B cell (primary cell): Measurements from ENCODE around the gene NCCRP1. TPM values are rescaled to one million over a fixed set of nuclear protein-coding genes. Genes with fewer than 3 reads are reported as not detected.

Experiments
- ATAC-seq: fragments of 200-7000 bp; cut with Tn5 transposase; one replicate; pipeline ENCODE4 v1.10.0; 2021; ENCODE audit warnings: low read depth, mild to moderate bottlenecking, moderate number of reproducible peaks, moderate library complexity
- CTCF ChIA-PET: fragments of 350-600 bp; sonication (Branson Sonifier 250); formaldehyde crosslinking; loops from one replicate; lab custom pipeline; 2021; ENCODE audit warnings: antibody characterized with exemption, inconsistent platforms; lab: Charles Lee
- POLR2A ChIA-PET: fragments of 350-600 bp; sonication (Branson Sonifier 250); formaldehyde crosslinking; loops from one replicate; lab custom pipeline; 2021; ENCODE audit warnings: antibody characterized with exemption; lab: Charles Lee
- DNase-seq: peaks from one replicate; pipeline ENCODE4 v3.0.0; 2013
- H2AFZ ChIP-seq: 2 replicates; pipeline ENCODE4 v1.6.1; 2012; ENCODE audit warnings: mild to moderate bottlenecking, low read depth, low read length; ENCODE audit not compliant: insufficient read depth, poor library complexity, severe bottlenecking
- H3K27ac ChIP-seq, 2 donors: 1 replicate in 1 of 2; 2 replicates in 1 of 2; pipeline ENCODE4 v1.5.1; 2012 to 2013; ENCODE audit warnings: low read length in 2 of 2, mild to moderate bottlenecking in 2 of 2, moderate library complexity in 1 of 2
- H3K27me3 ChIP-seq, 4 experiments: fragments of 200-600 bp in 1 of 4; sonication (generic) in 1 of 4; replicated peaks in 1 of 4; 1 replicate in 2 of 4; 2 replicates in 2 of 4; pipeline versions ENCODE4 v1.6.1 to v1.7.0; 2013 to 2016; ENCODE audit warnings: low read length in 3 of 4, mild to moderate bottlenecking in 2 of 4, mixed read lengths in 1 of 4, moderate library complexity in 1 of 4; ENCODE audit not compliant: insufficient read depth in 4 of 4, control insufficient read depth in 3 of 4; ENCODE audit errors: control extremely low read depth in 1 of 4
- H3K36me3 ChIP-seq, 2 experiments: replicated peaks in 1 of 2; 1 replicate in 1 of 2; 2 replicates in 1 of 2; pipeline versions ENCODE4 v1.6.1 to v1.7.1; 2013; ENCODE audit warnings: low read length in 1 of 2; ENCODE audit not compliant: insufficient read depth in 2 of 2, control insufficient read depth in 1 of 2; ENCODE audit errors: control extremely low read depth in 1 of 2, extremely low read depth in 1 of 2
- H3K4me1 ChIP-seq, 2 donors: fragments of 200-600 bp in 1 of 2; sonication (generic) in 1 of 2; 1 replicate in 1 of 2; 2 replicates in 1 of 2; pipeline versions ENCODE4 v1.5.1 to v1.6.1; 2013 to 2017; ENCODE audit warnings: low read length in 2 of 2; ENCODE audit not compliant: control insufficient read depth in 2 of 2, insufficient read depth in 2 of 2
- H3K4me2 ChIP-seq: replicated peaks from 2 replicates; pipeline ENCODE3; 2012; ENCODE audit warnings: mild to moderate bottlenecking, low read depth, low read length; ENCODE audit not compliant: poor library complexity, severe bottlenecking
- H3K4me3 ChIP-seq, 5 experiments: fragments of 200-600 bp in 1 of 5; sonication (generic) in 1 of 5; 1 replicate in 3 of 5; 2 replicates in 2 of 5; pipeline versions ENCODE4 v1.5.1 to v1.7.0; 2011 to 2016; ENCODE audit warnings: low read length in 4 of 5, mild to moderate bottlenecking in 4 of 5, low read depth in 2 of 5, control low read depth in 1 of 5, moderate library complexity in 1 of 5; ENCODE audit not compliant: insufficient read depth in 1 of 5; ENCODE audit errors: control extremely low read depth in 1 of 5, extremely low read depth in 1 of 5
- H3K79me2 ChIP-seq: fragments of 200-600 bp; sonication (generic); one replicate; pipeline ENCODE4 v1.6.0; 2016; ENCODE audit warnings: low read length; ENCODE audit not compliant: control insufficient read depth, insufficient read depth
- H3K9ac ChIP-seq: fragments of 200-600 bp; sonication (generic); 2 replicates; pipeline ENCODE4 v1.6.1; 2017; ENCODE audit warnings: mild to moderate bottlenecking, low read length, moderate library complexity
- H3K9me3 ChIP-seq, 3 donors: one replicate each; pipeline versions ENCODE4 v1.6.1 to v1.7.1; 2013; ENCODE audit warnings: low read length in 2 of 3; ENCODE audit not compliant: control insufficient read depth in 2 of 3, insufficient read depth in 1 of 3; ENCODE audit errors: control extremely low read depth in 1 of 3
- H4K20me1 ChIP-seq: 2 replicates; pipeline ENCODE4 v1.6.0; 2012; ENCODE audit warnings: mild to moderate bottlenecking, low read length; ENCODE audit not compliant: insufficient read depth, control insufficient read depth, poor library complexity, severe bottlenecking
- H3K27ac Mint-ChIP-seq: one replicate; pipeline ENCODE4 v1.8.0; 2021; ENCODE audit warnings: mixed read lengths
- H3K27me3 Mint-ChIP-seq: one replicate; pipeline ENCODE4 v1.8.0; 2021; ENCODE audit warnings: mixed read lengths
- H3K4me1 Mint-ChIP-seq: one replicate; pipeline ENCODE4 v1.8.0; 2021; ENCODE audit warnings: mixed read lengths
- H3K4me3 Mint-ChIP-seq: one replicate; pipeline ENCODE4 v1.8.0; 2021; ENCODE audit warnings: mixed read lengths
- H3K9me3 Mint-ChIP-seq: one replicate; pipeline ENCODE4 v1.8.0; 2022; ENCODE audit warnings: mixed read lengths; ENCODE audit not compliant: insufficient read depth
- EZH2 ChIP-seq: IDR thresholded peaks from 2 replicates; pipeline ENCODE4 v1.6.1; 2012; ENCODE audit warnings: borderline replicate concordance, low read depth, mild to moderate bottlenecking, moderate library complexity, low read length; ENCODE audit not compliant: insufficient read depth, poor library complexity, severe bottlenecking
- WGBS: methylation state at CpG from one replicate; pipeline ENCODE4 v1.1.5; 2013; ENCODE audit warnings: missing lambda C conversion rate; ENCODE audit not compliant: insufficient coverage; 5-methylcytosine and 5-hydroxymethylcytosine counted together
- intact Hi-C: fragments of 100-400 bp; cut with micrococcal nuclease; formaldehyde crosslinking; loops from one replicate; pipeline ENCODE4 v1.10.0; 2022
- polyA plus RNA-seq: library from polyadenylated mRNA; depleted of rRNA; stranded (reverse); fragments of >200 nt; gene quantifications from 2 replicates; pipeline ENCODE4 v1.2.3, GENCODE V29; 2012
- total RNA-seq, 2 donors: library from RNA; stranded (reverse); fragments of 120-200 nt in 1 of 2; gene quantifications; 1 replicate in 1 of 2; 2 replicates in 1 of 2; pipeline versions ENCODE4 v1.2.3 to v1.2.4, GENCODE V29; 2013 to 2022
- TF ChIP-seq, protein P1 (sequence below): fragments of 200-600 bp; IDR thresholded peaks from one replicate; pipeline ENCODE4 v1.8.0; 2022; ENCODE audit warnings: antibody characterized with exemption, mild to moderate bottlenecking

NCCRP1 gene
- total and polyA plus RNA-seq, 2 donors (not counting 1 experiment from before 2014, with no cell fraction given): 0.04 TPM; not detected in 1

DNA sequence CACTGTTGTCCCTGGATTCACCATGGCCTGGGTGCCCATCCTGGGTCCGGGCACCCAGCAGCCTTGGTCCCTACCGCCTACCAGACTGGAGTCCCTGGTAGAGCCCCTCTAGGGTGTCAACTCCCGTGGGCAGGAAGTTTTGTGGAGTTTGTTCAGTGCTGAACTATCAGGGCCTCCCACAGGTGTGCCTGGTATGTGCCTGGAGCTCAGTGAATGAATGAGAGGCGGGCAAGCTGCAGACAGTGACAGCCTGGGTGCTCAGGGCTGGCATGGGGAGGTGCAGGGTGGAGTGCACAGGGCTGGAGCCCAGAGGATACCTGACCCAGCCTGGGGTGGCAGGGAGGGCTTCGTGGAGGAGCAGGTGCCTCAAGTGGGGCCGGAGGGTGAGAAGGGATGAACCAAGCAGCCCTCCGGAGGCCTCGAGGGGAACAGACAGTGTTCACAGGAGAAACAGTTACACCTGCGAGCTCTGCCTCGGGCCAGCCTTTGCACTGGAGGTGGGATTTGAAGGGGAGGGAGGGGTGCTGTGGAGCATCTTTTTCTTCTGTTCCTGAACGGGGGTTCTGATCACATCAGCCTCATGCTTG, 41.6 kb upstream of the NCCRP1 start:
- Mint-ChIP-seq H3K9me3 (no peaks in the 10 kb centered on the region), H3K4me3 (no peak overlapping the region), H3K27me3 (no peaks in the 10 kb centered on the region), H3K27ac (no peak overlapping the region), H3K4me1 (peaks cover 6% of the 10 kb centered on the region)
- DNase-seq (no peak), ATAC-seq (no peak)
- intact Hi-C loops: no loop called here
- H3K4me3 ChIP-seq: no peak overlapping the region
- no peaks in the 10 kb centered on the region for H3K36me3 ChIP-seq
- H3K4me1 ChIP-seq: no peaks in the 10 kb centered on the region
- H4K20me1 ChIP-seq: peaks cover 45% of the 10 kb centered on the region
- WGBS: 95% methylated on average over 11 of the region's 11 CpGs
- H2AFZ ChIP-seq: no peak overlapping the region
- ChIA-PET CTCF (no interaction called here), POLR2A (no interaction called here)
- H3K9ac ChIP-seq: no peak overlapping the region
- H3K79me2 ChIP-seq: peaks cover 70% of the 10 kb centered on the region
- no peak overlapping the region for H3K4me2 ChIP-seq
- H3K9me3 ChIP-seq: no peaks in the 10 kb centered on the region
- H3K27me3 ChIP-seq: no peaks in the 10 kb centered on the region
- no peak overlapping the region for H3K27ac ChIP-seq
- no peak for TF ChIP-seq EZH2
- TF ChIP-seq, protein P1, sequence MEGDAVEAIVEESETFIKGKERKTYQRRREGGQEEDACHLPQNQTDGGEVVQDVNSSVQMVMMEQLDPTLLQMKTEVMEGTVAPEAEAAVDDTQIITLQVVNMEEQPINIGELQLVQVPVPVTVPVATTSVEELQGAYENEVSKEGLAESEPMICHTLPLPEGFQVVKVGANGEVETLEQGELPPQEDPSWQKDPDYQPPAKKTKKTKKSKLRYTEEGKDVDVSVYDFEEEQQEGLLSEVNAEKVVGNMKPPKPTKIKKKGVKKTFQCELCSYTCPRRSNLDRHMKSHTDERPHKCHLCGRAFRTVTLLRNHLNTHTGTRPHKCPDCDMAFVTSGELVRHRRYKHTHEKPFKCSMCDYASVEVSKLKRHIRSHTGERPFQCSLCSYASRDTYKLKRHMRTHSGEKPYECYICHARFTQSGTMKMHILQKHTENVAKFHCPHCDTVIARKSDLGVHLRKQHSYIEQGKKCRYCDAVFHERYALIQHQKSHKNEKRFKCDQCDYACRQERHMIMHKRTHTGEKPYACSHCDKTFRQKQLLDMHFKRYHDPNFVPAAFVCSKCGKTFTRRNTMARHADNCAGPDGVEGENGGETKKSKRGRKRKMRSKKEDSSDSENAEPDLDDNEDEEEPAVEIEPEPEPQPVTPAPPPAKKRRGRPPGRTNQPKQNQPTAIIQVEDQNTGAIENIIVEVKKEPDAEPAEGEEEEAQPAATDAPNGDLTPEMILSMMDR: no peak

DNA sequence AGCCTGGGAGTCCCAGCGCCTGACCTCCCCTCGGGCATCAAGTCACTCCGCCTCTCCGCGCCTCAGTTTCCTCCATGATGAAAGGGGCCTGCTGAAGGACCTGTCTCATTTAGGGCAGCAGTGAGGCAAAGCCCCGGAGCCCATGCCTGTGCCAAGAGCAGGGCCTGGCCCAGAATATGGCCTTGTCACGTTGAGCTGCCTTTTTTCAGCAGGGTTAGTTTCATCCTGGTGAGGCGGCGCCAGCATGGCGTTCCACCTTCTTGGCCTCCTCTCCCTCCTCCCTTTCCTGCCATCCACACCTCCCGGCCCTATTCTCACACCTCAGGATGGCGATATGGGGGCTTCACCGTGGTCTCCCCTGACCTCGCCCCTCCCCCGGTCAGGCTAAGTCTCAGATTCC, 41.0 kb upstream of the NCCRP1 start:
- intact Hi-C loops: no loop called here
- no peak for TF ChIP-seq EZH2
- TF ChIP-seq, protein P1: no peak
- Mint-ChIP-seq H3K27me3 (no peaks in the 10 kb centered on the region), H3K9me3 (no peaks in the 10 kb centered on the region), H3K4me3 (no peak overlapping the region), H3K27ac (no peak overlapping the region), H3K4me1 (peaks cover 8% of the 10 kb centered on the region)
- peaks cover 50% of the 10 kb centered on the region for H4K20me1 ChIP-seq
- no peak overlapping the region for H3K9ac ChIP-seq
- H3K9me3 ChIP-seq: no peaks in the 10 kb centered on the region
- DNase-seq (no peak), ATAC-seq (no peak)
- no peak overlapping the region for H2AFZ ChIP-seq
- WGBS: 95% methylated on average over 15 of the region's 15 CpGs
- ChIA-PET CTCF (no interaction called here), POLR2A (no interaction called here)
- H3K36me3 ChIP-seq: no peaks in the 10 kb centered on the region
- H3K79me2 ChIP-seq: peaks cover 65% of the 10 kb centered on the region
- no peaks in the 10 kb centered on the region for H3K4me1 ChIP-seq
- no peaks in the 10 kb centered on the region for H3K27me3 ChIP-seq
- no peak overlapping the region for H3K27ac ChIP-seq
- H3K4me3 ChIP-seq: no peak overlapping the region
- no peak overlapping the region for H3K4me2 ChIP-seq
